HG03469 (cell line): Measurements from ENCODE around the gene CALML3.

Experiments used
- ATAC-seq: cut with Tn5 transposase; IDR thresholded peaks from one replicate; pipeline ENCODE4 v1.9.1; 2021; ENCODE audit warnings: mild to moderate bottlenecking, moderate library complexity, moderate number of reproducible peaks; ENCODE audit not compliant: unreplicated experiment

CALML3 gene

DNA sequence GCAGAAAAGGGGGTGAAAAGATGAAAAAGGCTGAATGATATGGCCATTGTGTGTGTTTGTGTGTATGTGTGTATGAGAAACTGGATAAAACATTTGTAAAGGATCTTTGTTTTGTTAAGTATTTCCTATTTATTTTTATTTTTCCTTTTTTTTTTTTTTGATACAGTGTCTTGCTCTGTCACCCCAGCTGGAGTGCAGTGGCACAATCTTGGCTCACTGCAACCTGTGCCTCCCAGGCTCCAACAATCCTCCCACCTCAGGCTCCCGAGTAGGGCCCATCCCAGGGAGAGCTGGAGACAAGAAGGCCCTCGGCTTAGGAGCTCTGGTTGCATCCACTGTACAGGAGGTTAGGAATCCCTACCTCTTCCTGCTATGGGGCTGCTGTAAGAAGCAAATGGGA, 18.5 kb upstream of the CALML3 start:
- ATAC-seq, result no peak

DNA sequence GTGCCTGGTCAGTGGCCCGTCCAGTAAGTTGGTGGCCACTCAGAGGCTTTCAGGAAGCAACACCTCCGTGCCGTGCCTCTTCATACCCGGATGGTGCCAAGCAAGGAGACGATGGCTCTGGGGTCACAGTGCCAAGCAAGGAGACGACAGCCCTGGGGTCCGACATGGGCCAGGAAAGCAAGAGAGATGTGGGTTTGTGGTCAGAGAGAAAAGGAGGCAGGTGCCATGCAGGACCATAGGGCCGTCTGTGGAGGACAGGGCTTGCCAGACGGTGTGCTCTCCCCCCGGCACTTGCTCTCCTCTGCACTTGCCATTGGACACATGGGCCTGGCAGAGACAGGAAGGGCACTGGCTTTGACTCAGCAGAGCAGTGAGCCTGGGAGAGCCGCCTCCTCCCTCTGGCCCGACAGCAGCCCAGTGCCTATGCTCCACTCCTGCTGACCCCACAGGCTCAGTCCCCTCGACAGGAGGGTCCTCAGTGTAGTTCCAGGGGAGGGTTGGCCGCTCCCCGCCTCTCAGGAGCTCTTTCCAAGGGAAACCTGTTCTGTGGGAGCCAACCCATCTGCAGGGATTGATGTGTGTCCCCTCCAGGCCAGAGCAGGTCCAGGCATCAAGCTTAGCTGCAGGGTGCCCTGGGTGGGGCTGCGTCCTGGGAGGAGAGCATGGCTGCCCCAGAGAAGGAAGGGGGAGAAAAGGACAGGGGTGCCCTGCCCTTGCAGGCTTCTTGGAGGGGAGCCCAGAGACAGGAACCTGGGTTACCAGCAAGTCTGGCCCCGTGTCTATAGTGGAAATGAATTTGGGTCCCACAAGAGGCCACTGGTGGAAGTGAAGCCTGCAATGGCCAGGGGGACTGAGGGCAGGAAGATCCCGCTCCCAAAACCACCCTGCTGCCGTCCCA, 17.8 kb upstream of the CALML3 start:
- ATAC-seq, result no peak

DNA sequence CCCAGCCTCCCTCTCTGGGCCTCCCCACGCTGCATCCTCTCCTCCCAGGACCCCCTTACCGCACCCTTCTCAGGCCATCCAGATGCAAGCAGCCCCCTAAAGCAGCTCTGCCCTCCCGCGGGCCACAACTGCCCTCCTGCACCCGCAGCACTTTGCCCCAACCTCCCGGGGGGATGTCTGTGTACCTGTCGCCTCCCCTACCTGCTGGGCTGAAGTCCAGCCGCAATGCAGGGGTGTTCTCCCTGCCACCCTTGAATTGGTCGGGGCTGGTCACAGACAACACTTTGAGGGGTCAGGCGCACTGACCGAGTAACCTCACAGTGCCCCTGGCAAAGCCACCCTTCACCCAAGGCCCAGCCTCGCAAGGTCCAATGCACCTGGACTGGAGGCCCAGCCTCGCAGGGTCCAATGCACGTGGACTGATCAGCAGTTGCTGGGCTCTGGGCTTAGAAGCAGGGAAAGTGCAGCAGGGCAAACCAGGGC, 17.1 kb upstream of the CALML3 start:
- ATAC-seq, result no peak

DNA sequence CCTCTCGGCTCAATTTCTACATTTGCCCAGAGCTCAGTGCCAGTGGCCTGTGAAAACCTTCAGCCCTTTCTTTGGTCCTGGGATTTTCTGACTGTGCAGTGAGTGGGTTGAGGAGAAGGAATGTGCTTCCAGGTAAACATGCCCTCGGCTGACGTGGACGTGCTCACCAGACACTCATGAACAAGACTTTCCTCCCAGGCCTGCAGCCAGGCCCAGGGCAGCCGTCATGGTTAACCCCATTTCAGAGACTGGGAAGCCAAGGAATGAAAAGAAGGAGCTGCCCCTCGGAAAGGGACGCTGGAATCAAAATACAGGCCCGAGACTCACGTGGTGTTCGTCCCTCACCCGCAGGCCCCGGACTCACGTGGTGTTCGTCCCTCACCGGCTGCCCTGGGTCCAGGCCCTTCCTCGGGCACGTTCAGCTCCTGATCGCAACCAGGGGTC, 16.6 kb upstream of the CALML3 start:
- no peak for ATAC-seq

DNA sequence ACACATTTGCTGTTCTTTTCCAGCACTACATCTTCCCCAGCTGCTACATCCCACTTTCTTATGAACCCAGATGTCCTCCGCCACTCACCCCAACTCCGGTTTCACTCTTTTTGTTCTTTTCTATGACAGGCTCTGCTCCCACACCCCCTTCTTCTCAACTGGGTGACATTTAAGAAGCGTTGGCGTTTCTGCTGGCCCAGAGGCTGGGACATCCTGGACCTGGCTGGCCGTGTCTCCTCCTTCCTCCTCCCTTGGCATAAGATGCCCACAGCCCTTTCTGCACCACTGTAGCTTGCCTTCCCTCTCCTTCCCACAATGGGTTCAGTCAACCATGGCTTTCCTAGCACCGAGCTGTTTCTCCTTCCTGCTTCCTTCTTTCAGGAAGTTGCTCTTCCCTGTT, 16.0 kb upstream of the CALML3 start:
- no peak for ATAC-seq

DNA sequence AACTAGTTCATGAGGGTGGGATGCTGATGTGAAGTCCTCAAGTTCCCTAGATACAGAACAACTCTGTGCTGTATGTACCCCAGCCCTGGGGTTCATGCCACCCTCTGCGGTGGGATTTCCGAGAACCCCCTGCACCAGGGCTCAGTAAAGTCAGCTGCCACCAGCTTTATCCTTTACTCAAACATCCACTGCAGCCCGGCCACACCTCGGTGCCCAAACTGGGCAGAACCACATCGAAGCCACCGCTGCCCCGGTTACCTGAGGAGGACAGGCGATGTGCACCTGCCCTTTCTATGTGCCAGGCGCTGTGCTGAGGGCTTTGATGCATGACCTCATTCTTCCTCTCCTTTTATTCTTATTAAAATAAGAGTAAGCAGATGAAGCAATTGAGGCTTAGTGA, 15.5 kb upstream of the CALML3 start:
- ATAC-seq, result no peak

DNA sequence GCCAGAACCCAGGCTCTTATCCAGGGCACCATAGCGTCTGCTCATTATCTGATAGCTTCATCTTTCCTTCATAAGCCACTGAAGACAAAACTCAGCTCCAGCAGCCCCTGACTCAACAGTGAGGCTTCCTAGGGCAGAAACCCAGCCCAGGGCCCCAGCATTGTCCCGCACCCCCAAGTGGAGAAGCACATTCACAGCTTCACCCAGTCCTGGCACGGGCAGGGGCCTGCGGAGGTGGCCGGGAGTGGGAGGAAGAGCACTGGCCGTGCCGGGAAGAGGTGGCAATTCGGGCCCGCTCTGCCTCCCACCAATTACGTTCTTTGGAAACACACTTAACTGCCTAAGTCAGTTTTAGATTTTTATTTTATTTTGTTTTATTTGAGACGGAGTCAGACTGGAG, 15.1 kb upstream of the CALML3 start:
- no peak for ATAC-seq

DNA sequence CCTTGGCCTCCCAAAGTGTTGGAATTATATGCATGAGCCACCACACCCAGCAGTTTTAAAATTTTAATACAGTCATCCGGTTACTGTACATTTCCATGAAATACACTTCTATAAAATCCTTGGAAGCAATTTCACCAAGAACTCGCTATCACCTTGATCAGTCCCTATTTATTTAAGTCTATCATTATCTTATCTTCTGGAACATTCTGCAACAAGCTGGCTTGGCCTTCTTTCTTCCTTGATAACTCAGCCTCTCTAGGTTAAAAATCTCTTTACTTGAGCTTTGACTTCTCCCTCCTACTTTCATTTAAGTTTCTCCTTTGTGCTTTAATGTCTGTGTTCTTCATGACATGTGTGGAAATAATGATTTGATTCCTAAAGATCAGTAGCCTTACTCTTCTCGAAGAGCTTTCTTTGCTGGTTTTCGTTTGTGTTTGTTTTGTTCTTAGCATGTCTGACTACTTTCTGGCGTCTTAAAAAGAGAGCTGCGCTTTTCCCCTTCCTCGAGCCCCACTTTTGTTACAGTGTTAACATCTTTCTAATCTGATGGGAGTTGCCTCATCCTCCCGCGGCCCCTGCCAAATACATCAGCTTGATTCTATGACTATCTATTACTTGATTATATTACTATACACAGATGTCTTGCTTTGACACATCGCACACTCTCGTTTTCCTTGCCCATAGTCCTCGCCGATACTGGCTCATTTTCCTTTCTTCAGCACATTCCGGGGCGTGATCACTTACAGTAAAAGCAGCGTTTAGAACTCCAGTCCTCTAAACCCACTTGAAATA, 14.3 kb upstream of the CALML3 start:
- no peak for ATAC-seq

DNA sequence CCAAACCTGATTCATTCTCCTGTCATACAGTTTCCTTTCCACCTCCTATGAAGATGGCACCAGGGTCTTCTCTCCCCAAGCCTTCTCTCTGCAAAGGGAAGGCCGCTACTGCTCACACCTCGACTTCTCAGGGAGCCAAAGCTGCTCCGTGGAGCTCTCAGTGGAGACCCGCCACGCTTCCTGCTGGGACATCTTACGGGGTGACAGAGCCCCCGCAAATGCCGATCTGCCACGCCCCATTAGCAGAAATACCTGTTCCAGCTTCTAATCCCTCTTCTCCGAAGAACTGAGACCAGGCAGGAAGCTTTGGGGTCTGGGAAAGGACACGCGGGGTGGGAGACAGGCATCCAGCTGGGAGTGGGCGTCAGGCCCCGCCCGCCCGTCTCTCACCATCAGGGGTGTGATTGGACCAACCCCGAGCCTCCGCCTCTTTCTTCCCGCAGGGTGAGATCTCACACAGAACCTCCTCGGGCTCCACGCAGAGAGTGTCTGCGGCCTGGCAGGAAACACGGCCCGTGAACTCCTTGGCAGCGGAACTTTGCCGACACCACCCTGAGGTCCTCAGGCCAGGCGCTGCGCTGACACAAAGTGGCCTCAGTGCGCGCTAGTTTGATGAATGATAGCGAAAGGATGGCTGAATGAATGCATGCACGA, 13.4 kb upstream of the CALML3 start:
- ATAC-seq, result no peak

DNA sequence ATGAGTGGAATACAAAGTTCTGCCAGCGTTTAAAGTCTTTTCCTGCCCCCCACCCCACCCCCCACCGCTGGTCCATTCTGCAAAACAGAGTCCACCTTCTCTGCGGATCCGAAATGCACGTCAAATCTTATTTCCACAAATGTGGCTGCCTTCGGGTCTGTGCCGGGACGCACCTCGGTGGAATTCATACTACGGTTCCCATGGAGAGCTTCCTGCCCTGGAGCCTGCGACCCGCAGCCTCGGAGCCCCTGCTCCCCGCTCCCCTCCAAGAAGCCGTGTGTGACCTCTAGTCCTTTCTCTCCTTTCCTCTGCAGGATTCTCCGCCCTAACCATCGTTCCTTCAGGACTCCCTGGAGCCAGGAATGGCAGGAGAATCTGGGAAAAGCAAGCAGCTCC, 12.9 kb upstream of the CALML3 start:
- ATAC-seq, result no peak

DNA sequence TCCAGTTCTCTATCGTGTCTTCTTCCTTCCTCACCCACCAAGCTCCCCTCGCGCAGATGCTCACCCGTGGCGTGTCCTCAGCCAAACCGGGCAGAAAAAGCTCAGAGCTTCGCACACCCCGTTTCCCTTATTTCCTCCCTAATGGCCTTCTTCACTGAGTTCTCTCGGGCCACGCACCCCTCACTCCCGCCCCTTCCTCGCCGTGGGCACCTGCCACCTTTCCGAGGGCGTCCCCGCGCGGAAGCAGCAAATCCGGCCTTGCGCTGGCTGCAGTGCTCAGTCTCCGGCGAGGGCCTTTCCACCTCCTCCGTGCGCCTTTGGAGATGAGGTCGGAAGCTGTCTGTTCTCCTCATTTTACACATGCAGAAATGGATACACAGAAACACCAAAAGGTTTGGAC, 12.4 kb upstream of the CALML3 start:
- no peak for ATAC-seq

DNA sequence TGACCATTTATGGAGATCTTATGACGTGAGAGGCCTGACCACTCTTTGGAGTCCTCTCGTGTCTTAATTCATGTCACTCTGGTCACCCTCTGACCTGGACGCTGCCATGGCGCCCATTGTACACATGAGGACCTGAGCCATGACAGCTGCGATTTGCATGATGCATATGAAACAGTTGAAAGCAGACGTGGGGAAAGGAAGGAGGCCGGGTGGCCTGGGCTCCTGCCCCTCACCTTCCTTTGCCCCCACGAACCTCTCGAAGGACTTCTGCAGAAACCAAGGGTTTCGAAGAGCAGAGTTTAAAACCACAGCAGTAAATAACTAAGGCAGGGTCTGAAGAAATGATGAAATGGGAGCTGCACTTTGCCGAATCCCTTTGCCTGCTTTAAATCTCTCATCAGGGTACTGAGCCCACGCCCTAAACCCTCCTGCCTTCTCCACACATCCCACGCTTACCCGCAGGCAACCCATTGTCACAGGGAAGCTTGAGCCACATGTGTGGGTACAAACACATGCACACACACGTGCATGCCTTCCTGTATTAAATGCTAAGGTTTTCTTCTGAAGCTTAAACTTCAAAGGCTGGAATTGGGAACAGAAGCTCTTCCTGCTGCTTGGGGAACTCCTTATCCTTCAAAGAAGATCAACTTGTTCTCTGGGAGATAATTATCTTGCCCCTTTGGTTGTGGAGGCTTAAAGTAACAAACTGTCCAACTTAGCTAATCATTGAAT, 11.7 kb upstream of the CALML3 start:
- no peak for ATAC-seq

DNA sequence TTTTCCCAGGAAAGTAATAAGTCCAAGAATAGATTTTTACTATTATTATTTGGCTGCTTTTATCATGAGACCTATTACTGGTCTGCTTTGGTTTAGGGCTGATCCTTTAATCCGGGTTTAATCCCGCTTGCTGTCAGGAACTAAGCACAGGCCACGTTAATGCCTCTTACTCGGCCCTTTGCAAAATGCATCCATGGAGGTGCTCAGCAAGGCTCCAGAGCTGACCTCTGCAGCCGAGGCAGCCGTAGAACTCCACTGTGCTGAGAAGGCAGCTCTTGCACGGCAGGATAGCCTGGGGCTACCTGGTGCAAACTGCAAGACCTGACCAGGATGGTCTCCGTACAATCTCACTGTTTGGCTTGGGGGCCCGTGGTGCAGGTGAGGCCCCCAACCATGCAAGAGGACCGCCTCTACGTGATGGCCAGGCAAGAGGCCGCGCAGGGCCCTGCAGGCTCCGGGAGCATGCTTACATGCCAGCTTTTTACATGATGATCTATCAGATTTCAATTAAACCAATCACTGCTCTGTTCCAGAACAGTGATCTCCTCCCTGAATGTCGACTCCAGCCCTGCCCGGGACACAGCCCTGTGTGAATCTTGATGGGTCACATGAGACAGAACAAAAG, 10.4 kb upstream of the CALML3 start:
- no peak for ATAC-seq

DNA sequence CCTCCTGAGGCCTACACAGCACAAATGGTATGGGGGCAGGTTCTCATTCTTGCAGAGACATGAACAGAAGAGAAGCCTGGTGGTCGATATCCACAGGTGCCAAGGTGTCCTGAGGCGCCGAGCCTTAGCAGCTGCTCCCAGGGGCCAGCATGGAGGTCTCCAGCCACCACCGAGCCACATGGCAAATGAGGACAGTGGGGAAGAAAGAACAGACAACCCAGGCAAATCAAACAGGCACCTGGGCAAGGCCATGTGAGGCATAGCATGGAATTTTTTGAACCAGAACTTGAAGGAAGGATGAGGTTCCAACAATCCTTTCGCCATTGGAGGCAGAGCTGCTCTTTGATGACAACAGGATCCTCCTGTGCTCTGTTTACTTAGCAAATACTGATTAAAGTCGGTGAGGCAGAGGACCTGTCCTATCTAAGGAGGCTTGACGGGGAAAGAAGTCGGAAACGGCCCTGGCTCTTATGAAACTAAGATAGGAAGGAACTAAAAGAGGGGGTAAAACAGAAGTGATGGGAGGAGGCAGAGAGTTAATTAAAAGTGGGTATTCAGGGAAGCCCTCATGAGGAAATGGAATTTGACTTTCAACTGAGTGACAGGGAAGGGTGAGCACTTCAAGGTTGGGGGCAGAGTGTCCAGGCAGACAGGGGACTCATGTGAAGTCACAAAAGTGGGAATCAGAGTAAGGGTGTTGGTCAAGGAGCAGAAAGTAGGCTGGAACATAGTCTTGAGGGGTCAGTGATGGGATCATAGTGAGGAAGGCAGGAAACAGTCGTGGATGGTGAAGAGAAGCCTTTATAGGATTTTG, 8.6 kb upstream of the CALML3 start:
- no peak for ATAC-seq

DNA sequence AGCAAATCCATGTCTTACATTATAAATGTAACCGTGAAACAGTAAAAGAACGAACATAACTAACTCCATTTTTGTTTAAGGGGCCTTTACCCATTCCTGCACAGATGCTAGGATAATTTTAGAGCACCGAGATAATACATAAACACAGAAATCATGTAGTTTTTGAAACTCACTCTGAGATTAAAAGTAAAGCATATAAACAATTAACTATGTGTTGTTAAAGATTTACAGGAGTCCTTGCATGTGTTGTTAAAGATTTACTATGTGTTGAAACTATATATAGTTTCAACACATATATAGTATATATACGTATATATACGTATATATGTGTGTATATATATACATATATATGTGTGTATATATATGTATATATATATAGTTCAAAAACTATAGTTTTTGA, 7.2 kb upstream of the CALML3 start:
- ATAC-seq, result no peak

DNA sequence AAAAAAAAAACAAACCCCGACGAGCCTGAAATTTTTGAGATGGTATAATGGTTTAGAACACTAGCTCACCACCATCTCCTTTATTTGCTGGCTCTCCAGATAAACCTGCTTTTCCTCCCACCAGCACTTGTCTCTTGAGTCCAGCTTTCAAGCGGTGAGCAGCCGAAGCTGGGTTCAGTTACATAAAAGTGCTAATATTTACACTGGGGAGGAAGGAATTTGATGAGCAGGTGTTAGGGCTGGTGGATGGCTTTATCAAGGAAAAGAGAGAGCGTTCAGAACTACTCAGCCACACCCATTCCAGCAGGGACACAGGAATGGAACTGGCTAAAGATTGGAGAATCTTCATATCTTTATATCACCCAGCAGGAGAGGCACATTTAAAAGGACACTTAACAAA, 6.6 kb upstream of the CALML3 start:
- no peak for ATAC-seq

DNA sequence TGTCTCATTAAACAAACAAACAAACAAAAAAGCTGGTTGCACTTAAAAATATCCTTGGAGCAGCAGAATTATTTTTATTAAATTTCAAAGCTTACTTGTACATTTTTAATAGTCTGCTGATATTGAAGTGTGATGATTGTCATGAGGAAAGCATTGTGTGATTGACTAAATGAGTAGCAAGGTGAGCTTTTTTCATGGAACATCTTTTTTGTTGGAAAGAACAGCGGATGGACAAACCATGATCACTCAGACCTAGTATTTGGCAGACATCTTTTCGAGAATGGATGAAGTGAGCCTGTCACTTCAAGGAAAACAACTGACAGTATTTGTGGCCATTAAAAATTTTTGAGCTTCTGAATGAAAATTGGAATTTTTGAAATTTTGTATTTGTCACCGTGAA, 5.7 kb upstream of the CALML3 start:
- no peak for ATAC-seq

DNA sequence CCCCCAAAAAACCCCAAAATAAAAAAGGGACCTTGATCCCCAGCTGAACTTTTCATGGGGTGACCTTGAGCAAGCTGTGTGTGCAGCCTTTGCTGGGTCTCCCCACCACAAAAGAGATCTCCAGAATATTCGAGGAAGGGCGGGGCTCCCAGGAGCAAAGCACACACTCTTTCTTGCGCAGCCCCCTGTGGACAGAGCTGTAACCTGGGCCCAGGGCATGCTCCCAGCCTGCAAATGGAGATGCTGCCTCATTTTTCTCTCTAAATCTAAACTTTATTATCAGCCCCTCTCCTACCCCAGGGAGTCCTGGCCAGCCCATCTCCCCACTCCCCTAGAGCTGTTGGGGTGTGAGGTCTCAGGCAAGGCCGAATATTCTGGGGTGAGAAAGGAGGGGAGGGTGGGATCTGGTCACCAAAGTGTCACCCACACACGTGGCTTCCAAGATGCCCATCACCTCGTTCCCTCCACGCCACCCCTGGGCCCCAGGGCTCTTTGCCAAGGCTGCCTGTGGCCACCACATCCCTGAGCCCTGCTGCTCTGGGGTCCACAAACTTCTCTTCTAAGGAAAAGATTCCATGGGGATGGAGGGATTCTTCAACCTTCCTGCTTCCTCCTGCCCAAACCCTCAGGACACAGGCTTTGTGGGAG, 1.7 kb upstream of the CALML3 start:
- ATAC-seq, result no peak
